Thyroid gland (tissue), 4 donors: ENCODE data around the gene SYNGR3.

Source experiments
- POLR2A ChIP-seq, 2 donors: fragments of 450-650 bp; IDR thresholded peaks; one replicate each; pipeline ENCODE4 v1.6.1; 2017; ENCODE audit warnings: antibody characterized with exemption in 2 of 2, mild to moderate bottlenecking in 2 of 2, moderate library complexity in 1 of 2
- TF ChIP-seq, protein P1 (sequence below), 6 experiments: fragments of 200-600 bp in 3 of 6; fragments of 450-650 bp in 3 of 6; sonication (generic) in 3 of 6; IDR thresholded peaks; one replicate each; pipeline ENCODE4 v1.5.1; 2016 to 2019; ENCODE audit warnings: antibody characterized with exemption in 6 of 6, mild to moderate bottlenecking in 2 of 6, inconsistent platforms in 1 of 6, moderate library complexity in 1 of 6

DNA sequence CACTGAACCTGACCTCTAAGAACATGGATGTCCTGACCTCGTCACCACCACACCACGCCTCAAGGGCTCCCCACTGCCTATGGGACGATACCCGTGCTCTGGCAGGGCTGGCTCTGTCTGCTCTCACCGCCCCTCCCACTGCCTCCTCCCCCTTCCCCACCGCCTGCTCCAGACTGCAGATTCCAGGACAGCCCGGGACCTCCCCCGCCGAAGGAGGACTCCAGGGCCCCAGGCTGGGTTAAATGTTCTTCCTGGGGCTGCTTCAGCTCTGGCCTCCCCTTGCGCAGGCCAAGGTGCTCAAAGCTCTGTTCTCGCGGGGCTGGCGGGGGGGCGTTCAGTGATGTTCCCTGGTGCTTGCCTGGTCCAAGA, 32.9 kb downstream of the SYNGR3 start:
- TF ChIP-seq, protein P1, sequence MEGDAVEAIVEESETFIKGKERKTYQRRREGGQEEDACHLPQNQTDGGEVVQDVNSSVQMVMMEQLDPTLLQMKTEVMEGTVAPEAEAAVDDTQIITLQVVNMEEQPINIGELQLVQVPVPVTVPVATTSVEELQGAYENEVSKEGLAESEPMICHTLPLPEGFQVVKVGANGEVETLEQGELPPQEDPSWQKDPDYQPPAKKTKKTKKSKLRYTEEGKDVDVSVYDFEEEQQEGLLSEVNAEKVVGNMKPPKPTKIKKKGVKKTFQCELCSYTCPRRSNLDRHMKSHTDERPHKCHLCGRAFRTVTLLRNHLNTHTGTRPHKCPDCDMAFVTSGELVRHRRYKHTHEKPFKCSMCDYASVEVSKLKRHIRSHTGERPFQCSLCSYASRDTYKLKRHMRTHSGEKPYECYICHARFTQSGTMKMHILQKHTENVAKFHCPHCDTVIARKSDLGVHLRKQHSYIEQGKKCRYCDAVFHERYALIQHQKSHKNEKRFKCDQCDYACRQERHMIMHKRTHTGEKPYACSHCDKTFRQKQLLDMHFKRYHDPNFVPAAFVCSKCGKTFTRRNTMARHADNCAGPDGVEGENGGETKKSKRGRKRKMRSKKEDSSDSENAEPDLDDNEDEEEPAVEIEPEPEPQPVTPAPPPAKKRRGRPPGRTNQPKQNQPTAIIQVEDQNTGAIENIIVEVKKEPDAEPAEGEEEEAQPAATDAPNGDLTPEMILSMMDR (IDR thresholded peaks at IDR 0.05) = no peak
- no peak for TF ChIP-seq POLR2A (IDR thresholded peaks at IDR 0.05)
